Subcutaneous adipose tissue (tissue), 4 donors: ENCODE data around the gene GPR108. TPM values are rescaled to one million over a fixed set of nuclear protein-coding genes. Genes with fewer than 3 reads are reported as not detected.

ENCODE experiments used
- total RNA-seq, 4 donors: library from RNA; depleted of rRNA; stranded (reverse); fragments of >200 nt; gene quantifications; one replicate each; pipeline ENCODE4 v1.1.0, GENCODE V29; 2016
- TF ChIP-seq, protein P1 (sequence below): fragments of 450-650 bp; IDR thresholded peaks from one replicate; pipeline ENCODE4 v1.5.1; 2016; ENCODE audit warnings: low read depth, mild to moderate bottlenecking, control low read depth, antibody characterized with exemption, moderate library complexity

The GPR108 gene
- total RNA-seq, 4 donors from 2014 or later = 31.0 to 62.9 (median 45.6) TPM

GRCh38 chr19:6766357-6767080 lies 29.1 kb upstream of the GPR108 start:
- TF ChIP-seq, protein P1, sequence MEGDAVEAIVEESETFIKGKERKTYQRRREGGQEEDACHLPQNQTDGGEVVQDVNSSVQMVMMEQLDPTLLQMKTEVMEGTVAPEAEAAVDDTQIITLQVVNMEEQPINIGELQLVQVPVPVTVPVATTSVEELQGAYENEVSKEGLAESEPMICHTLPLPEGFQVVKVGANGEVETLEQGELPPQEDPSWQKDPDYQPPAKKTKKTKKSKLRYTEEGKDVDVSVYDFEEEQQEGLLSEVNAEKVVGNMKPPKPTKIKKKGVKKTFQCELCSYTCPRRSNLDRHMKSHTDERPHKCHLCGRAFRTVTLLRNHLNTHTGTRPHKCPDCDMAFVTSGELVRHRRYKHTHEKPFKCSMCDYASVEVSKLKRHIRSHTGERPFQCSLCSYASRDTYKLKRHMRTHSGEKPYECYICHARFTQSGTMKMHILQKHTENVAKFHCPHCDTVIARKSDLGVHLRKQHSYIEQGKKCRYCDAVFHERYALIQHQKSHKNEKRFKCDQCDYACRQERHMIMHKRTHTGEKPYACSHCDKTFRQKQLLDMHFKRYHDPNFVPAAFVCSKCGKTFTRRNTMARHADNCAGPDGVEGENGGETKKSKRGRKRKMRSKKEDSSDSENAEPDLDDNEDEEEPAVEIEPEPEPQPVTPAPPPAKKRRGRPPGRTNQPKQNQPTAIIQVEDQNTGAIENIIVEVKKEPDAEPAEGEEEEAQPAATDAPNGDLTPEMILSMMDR = no peak

DNA sequence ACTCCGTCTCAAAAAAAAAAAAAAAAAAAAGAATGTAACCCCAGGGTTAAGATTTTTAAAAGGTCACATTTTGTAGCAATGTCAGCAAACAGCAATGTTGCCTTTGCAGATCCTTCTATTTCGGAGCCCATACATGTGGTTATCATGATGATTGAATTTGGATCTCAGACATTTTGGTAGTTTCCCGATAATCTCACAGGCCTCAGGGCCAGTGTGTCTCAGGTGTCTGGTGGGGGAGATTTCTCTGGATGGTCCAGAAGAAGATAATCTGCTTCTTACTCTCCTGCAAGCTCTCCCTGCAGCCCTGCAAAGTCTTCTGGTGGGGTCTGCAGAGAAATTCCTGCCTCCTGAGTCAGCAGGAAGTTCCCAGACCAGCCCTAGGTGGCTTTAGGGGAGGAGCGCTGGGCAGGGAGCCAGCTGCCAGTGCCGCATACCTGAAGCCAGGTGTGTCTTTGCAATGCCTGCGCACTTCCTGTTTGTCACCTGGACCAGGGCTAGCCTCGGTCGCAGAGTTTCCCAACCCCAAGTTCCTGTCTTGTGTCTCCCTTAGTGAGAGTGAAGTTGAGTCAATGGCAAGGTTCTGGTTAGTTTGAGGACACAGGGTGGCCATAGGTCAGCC lies 28.5 kb upstream of the GPR108 start:
- TF ChIP-seq, protein P1 = no peak

DNA sequence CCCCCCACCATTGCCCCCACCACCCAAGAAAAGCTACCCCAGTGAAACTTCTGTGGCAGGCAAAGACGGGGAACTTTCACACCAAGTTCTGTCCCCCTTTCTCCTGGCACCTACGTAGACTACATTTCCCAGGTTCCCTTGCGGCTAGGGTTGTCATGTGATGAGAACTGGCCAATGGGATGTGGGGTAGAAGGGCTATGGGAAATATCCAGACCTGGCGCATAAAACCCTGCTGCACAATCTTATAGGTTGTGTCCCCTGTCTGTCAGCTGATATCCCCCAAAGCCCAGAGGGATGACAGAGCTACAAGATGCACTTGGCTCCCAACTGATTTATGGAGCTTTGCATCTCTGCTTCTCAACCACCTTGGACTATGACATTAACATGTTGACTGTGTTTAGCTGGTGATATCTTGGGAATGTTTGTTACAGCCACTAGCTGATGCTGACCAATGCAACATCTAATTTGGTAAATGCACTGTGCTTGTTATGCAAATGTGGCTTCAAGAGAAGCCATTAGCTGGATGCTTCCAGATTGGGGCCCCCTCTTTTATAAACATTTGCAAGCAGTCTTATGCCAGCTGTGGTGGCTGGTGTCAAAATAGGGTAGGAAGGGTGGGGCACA lies 23.8 kb upstream of the GPR108 start:
- TF ChIP-seq, protein P1 = no peak

- TF ChIP-seq, protein P1 = no peak
Observed at GRCh38 chr19:6760606-6761005, 23.2 kb upstream of the GPR108 start.

GRCh38 chr19:6754653-6755463 lies 17.5 kb upstream of the GPR108 start:
- TF ChIP-seq, protein P1 = no peak

DNA sequence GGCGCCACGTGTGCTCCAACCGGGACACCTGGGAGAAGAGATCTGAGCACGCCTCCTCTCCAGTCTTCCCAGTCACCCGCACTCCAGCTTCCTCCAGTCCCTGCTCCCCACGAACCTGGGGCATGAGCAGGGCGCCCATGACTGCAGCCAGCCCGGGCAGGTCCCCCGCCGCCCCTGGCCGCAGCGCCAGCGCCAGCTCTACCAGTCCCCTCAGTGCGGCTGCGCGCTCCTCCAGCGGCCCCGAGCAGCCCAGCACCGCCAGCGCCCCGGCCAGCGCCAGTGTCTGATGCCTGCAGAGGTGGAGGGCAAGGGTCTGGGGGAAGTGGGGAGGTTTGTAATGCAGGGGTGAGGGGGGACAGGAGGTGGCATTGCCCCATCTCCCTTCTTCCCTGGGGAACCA lies 16.8 kb upstream of the GPR108 start:
- TF ChIP-seq, protein P1 = no peak
